Stimulated activated CD4-positive, alpha-beta T cell treated with anti-CD3 and anti-CD28 coated beads, Interleukin-1b, Interleukin-23, amount 100 ng/mL, for 48 hours (primary cell): ENCODE data around the gene SNX7.

Source experiments
- DNase-seq: peaks from one replicate; pipeline ENCODE4 v3.0.0-alpha.2; 2020

Gene SNX7, protein sequence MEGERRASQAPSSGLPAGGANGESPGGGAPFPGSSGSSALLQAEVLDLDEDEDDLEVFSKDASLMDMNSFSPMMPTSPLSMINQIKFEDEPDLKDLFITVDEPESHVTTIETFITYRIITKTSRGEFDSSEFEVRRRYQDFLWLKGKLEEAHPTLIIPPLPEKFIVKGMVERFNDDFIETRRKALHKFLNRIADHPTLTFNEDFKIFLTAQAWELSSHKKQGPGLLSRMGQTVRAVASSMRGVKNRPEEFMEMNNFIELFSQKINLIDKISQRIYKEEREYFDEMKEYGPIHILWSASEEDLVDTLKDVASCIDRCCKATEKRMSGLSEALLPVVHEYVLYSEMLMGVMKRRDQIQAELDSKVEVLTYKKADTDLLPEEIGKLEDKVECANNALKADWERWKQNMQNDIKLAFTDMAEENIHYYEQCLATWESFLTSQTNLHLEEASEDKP

DNA sequence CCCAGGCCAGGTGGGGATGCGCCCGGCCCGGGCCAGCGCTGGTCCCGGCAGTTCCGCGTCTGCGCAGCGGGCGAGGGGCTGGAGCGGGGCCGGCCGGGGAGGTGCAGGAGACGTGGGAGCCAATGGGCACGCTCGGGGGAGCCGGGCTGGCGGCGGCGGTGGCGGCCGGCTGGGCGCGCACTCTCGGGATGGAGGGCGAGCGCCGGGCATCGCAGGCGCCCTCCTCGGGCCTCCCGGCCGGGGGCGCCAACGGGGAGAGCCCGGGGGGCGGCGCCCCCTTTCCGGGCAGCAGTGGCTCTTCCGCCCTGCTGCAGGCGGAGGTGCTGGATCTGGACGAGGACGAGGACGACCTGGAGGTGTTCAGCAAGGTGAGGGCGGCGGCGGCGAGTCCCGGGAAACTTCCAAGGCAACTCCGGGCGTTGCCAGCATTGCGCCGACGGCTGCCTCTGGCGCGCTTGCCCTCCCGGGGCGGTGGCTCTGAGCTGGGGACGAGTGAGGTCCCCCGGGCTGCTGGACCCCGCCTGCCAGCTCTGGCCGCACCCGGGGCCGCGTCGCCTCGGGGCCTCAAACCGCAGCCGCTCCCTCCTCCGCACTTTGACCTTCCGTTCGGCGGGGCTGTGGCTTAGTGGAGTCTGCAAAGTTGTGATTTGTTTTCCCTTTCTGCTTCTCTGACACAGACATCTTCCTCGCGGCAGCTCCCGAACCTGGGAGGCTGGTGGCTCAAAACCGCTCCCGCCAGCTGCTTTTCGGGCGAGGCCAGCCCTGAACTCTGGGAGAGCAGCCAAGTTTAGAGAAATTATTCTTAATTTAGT, at the start of gene SNX7:
TSS of gene SNX7 (plus strand) at position 178 of the 812 bp plus-strand sequence. CDS start at position 189, 11 bp downstream.
- no peak for DNase-seq

DNA sequence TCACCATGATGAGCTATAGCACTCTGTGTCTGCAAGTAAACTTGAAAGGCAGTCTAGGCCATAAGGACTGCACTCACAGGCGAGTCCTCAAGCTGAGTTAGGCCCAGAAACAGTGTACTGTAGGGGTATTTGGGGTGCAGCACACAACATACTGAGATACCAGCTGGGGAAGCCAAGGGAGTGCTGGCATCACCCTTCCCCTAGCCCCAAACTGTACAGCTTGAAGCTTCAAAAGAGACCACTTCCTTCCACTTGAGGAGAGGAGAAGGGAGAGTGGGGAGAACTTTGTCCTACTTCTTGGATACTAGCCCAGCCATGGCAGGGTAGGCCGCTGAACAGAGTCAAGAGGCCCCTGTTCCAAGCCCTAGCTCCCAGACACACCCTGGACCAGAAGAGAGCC, 24.2 kb upstream of the SNX7 start:
- no peak for DNase-seq

DNA sequence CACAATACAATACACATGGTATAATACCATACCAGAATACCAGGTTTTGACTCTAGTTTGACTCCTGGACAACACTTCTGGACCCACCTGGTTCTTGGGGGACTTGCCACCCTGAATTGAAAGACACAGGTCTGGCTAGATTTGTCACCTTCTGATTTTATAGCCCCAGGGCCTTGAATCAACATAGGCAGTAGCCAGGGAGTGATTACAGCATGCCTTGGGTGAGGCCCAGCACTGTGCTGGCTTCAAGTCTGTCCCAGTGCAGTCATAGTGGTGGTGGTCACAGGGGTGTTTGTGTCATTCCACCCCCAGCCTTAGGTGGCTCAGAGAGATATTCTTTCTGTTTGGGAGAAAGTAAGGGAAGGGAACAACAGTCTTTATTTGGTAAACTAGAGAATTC, 23.3 kb upstream of the SNX7 start:
- DNase-seq: no peak

DNA sequence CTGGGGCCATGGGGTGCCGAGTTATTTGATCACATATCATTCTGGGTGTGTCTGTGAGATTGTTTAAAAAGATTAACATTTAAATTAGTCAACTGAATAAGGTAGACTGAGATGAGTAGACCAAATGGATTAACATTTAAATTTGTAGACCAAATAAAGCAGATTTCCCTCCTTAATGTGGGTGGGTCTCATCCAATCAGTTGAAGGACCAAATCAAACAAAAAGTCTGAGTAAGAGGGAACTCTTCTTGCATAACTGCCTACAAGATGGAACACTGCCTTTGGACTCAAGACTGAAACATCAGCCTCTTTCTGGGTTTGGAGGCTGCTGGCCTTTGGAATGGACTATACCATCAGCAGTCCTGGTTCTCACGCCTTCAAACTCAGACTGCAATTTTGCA, 17.0 kb upstream of the SNX7 start:
- DNase-seq: no peak

DNA sequence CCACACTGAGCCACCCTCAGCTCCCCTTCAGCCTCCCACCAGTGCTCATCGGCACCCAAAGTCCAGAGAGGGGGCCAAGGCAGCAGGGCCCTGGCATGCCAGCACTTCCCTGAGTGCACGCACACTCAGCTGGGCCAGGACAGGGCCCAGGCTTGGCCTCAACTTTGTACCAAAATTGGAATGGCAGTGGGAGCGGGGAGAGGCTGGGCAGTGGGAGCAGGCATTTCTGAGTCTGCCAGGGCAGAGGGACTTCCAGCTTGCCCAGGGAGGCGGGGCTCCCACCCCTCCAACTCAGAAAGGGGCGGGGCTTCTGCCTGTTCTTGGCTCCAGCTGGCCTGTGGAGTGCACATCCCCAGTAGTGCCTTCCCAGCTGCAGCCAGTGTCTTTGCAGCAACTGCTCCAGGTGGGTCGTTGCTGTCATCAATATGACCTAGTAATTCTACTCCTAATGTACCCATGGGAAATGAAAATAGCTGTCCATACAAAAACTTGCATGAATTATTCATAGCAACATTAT, 10.3 kb upstream of the SNX7 start:
- DNase-seq: no peak

DNA sequence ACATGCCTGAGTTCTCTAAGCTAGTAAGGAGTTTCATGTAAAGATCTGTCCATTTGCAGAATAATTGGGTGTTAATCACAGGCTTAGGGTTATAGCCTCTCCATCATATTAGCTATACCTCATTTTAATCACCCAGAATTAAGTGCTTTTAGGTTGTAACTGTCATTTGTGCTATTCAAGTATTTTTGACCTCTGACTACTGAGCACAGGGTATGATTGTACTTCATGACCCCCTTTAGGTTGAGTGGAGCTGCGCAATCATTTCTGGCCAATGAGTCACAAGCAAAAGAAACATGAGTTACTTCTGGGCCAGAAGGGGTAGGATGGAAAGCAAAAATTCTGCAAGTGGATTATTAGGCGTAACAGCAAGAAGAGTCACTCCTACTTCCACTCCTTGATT, 8.4 kb upstream of the SNX7 start:
- no peak for DNase-seq

DNA sequence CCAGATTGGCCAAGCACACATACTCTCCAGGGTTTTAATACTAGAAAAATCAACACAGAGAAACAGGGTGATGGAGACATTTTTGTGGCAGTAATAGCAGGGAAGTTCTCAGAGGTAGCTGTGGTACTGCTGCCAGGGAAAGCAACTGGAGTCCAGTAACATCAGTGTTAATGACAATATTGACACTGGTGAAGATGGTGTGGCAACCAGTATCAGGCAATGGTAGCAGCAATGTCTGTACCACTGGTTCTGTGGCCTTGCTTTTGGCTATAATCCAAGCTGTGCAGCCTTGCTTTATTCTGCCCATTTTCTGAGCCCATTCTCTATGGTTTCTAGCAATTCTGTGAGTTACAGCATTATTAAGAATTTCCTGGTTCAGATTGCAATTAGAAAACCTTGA, 1.6 kb upstream of the SNX7 start:
- no peak for DNase-seq

DNA sequence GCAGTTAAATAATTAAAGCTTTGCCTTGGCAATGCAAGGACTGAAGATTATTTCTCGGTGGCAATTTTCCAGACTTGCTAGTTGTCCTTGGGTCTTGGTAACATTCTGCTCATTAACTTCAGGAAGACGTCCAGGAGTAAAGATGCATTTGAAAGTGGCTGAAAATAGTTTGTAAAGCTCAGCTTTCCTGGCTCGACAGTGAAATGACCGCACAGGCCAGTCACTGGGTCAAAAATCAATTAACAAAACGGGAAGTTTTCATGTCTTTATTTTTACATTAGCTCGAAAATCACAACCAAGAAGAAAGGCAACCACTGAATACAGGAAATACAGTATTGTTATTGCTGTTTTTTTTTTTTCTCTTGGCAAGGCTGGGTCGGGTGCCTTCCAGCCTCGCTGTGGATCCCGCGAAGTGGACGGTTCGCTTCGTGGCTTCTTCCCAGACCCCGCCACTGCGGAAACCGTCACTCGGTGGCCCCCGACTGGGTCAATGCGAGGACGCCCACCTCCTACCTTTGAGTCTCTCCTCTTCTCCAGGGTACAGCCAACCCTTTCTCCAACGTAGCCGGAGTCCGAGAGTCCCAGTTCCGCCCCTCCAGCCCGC, 479 bp upstream of the SNX7 start:
- DNase-seq: no peak

DNA sequence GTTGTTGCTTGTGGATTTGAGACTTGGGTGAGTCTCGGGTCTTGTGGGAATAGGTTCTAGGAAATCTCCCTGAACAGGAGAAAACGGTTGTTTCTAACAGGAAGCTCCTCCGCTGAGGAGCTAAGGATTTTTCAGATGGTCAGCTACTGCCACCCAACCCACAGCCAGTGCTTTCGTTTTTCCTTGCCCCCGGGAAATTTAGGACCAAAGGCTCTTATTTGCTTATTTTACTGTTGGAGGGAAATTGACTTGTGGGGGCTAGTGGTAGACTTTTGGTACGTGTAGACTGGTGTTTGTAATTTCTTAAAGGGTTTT, 792 bp downstream of the SNX7 start:
- no peak for DNase-seq

DNA sequence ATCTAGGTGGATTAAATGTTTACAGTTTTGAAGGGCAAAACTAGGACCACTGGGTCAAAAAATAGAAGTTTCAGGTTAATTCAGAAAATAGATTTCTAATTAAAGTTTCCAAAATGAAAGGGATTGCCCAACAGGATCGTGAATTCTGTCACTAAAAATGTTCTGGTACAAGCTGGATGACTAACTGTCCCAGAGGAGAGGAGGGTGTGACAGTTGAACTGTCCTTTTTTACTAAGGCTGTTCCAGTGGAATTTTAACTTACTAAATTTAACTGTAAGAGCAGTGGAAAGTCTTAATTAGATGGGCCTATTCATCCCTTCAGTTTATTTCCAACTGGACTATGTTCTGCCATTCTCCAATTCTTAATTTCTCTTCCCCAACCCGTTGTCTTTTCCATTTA, 7.2 kb downstream of the SNX7 start:
- no peak for DNase-seq

DNA sequence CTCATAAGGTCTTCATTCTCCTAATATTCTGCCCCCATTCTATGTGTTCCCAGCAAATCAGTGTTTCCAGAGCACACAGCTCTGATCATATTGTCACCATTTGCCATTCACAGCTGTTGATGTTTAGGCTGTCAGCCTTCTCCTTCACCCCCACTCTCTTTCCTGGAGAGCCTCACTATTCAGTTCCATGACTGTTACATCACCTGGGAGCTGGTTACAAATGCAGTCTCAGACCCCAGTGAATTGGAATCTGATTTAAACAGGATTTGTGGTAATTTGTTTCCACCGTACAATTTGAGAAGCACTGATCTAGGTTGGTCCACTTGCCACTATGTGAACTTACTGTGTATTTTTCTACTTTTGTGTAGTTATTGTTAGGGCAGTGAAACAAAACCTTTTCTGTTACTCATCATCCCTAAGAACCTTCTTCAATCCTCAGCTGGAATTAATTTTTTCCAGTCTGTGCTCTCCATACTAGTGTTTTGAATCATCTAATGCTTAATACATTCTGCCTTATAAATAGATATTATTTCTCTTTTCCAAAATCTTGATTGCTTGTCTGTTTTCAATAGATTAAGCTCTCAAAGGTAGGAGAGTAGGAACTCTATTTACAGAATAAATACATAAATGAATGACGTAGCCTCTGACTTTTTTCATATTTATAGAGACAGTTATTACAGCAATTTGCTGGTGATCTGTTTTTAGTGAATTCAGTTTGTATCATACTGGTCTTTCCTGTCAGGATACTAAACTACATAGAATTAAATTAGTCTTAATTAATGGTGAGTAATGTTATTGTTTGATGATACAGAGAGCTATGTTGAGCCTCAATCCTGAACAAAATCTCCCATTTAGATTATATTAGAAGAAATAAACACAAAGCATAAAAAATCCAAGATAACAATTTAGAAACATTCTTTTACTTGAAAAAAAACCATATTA, 8.1 kb downstream of the SNX7 start:
- DNase-seq: no peak

DNA sequence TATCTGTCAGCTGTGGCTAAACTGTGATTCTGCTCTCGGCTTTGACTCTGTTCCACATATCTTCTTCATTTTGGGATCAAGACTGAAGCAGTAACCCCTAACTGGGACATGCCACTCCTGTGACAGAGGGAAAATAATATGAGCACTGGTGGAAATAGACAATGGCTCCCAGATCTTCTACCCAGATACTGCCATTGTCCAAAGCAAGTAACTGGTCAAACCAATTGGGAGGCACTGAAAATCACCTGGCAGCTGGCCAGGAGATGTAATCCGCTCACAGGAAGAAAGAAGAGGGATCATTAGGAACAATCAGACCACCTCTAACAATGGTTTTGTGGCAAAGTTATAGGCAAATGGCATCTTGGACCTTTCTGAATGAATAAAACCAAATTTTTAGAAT, 10.7 kb downstream of the SNX7 start:
- no peak for DNase-seq

DNA sequence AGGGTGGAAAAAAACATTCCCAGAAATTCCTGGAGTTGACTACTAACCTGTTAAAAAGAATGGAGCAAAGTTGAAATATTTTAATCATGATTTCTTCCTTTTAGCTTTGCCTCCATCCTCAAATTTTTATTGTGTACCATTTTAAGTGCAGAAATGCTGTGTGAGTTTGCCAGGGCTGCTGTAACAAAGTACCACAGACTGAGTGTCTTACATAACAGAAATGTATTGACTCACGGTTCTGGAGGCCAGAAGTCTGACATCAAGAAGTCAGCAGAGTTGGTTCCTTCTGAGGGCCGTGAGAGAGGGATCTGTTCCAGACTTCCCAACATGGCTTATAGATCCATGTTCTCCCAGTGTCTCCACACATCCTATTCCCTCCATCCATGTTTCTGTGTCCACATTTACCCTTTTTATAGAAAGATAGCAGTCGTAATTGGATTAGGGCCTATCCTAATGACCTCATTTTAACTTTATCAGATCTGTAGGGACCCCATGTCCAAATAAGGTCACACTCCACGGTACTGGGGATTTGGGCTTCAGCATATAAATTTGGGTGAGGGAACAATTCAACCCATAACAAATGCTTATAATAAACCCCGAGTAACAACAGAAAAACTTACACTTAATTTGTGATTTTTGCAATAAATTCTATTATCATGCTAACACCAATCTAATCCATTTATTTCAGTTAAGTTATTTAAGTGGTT, 12.7 kb downstream of the SNX7 start:
- no peak for DNase-seq

DNA sequence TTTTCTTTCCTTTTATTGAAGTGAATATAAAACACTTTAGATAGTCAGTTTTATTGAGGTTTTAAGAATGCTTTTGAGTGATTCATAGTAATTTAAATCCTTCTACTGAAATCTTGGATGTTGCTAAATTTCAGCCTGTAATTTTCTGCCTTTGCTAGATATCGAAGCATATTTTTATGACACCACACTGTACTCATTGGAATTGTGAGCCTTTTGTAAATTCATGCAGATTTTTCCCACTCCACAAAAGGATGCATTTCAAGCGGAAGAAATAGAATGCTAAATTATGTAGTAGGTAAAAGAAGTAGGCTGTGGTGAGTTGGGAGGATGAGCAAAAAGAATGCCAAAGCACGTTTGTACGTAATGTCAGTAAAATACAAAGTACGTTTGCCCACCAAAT, 13.8 kb downstream of the SNX7 start:
- DNase-seq: no peak

DNA sequence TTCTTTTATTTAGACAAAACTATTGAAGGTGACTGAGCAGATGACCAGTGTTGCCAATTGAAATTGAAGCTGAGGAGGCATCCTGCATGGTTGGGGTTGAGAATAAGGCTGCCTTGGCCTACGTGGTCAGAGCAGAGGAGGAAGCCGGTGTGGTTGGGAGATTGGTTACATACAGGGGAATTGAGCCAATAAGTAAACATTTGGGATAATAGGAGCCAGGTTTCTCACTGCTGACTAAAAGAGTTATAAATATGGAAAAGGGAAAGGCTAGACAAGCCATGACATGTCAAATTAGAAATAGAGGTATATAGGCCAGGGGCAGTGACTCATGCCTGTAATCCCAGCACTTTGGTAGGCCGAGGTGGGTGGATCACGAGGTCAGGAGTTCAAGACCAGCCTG, 15.8 kb downstream of the SNX7 start:
- DNase-seq: no peak

DNA sequence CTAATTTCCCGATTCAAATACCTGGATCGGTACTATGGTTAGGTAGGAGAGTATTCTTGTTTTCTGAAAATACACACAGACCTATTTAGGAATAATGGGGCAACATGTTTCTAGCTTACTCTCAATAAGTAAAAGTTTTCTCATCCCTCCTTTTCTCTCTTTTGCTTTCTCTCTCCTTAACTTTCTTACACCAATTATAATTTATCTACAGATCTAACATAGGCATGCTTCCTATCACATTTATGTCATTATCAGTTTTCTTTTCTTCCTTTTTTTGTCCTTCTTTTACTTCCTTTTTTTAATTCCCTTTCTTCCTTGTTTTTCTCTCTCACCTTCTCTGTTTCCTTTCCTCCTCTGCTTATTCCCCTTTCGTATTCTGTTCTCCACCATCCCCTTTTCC, 20.3 kb downstream of the SNX7 start:
- DNase-seq: no peak

DNA sequence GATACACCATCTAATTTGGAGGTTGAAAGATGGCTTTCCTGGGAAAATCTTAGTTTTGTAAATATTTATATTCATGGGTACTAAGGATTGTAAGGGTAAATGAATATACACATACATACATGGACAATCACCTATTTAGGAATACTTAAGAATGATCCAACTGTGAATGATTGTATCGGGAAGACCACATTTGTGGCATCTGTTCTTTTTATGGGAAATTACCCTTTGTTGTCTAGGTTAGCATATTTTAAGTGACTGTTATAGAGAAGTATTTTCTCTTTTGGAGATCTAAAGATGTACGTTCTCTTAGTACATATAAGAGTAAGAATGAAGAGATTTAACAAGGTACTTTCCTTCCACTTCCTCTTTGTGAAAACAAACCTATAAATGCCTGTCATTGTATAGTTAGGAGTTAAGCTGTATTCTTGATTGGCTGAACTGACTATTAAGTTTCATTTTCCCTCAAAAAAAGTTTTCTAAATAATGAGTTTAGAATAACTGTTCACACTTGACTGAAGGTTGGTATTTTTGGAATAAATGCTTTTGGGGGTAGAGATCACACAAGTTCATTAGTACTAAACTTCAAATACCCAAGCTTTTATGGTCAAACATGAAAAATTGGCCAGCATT, 26.7 kb downstream of the SNX7 start:
- no peak for DNase-seq

DNA sequence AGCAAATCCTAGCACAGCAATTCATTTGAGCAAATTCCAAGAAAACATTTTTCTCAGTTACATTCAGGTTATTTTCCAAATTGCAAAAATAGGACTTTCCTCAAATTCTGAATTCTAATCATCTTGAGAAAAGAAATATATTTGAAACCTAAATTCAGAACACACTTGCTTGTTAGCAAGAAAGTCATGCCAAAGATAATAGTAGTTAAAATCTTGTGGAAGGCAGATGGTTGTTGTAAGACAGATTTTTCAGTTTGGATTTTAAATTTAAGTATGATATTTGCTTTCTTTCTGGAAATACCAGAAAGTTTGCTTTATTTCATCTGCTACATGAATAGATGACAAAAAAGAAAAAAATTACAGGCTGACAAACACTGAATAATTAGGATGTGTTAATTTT, 29.1 kb downstream of the SNX7 start:
- DNase-seq: no peak

DNA sequence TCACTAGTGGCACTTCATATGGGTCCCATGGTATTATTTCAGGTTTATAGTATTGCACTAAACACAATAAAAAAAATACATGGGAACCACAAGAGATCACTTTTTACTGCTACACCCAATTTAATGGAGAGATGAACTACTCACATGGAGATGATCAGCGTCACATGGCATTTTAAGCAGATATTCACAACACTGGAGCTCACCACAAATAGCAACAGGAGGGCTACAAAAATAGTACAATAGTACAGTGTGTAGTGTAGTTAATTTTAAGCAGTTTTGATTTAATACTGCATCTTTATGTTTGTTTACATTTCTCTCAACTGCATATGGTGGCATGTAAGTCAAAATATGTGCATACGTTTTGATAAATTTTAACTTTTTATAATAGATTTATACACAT, 31.0 kb downstream of the SNX7 start:
- no peak for DNase-seq

DNA sequence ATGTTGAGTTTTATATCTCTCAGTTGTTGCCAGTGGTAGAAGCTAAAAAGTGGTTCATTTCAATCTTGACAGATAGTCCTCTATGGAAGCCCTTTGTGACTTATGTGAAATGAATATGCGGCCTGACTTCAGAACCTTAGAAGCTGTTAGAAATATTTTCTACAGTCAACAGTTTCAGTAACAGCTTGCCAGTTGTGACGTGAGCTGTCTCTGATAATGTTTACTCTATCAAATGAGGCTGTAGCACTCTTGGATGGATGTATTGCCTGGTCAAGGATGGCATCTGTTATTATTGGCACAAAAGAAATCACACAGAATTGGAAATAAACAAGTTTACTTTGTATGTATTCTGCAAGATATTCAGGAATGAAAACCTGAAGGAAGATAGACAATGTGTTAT, 31.9 kb downstream of the SNX7 start:
- DNase-seq: no peak

DNA sequence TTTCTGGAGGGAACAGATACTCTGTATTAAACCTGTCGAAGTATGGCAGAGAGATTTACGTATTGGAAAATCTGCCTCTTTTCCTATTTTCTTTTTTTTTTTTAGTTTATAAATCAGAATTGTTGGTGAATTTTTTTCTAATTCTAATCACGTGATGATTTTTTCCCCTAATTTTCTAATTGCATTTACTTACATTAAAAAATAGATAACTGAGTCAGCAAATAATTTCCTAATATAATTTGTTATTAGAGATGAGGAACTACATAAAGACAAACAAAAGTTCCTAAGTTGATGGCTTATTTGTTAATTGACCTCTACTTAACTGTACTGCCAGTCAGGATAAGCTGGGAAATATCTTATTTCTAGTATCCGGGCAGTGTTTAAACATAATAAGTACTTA, 34.6 kb downstream of the SNX7 start:
- DNase-seq: no peak

DNA sequence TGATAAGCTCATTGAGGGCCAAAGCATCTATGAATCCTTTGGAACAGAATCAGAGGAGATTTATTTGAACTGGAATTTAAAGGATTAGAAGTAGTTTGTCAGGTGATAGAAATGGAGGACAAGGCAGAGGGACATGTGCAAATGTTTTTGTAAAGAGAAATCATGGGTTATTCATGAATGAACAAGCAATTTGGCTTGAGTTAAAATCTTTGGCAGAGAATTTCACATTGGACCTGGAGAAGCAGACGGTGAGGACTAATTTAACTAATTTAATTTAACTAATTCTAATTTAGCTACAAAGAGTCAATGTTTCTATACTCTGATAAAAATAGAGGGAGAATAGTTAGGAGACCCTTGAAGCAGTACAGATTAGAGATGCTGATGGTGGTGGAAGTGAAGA, 36.3 kb downstream of the SNX7 start:
- no peak for DNase-seq
